NOMO-1 treated with DMSO at 0.1 percent for 48 hours (cell line): ENCODE measurements around the gene CASP9.
A peak's percentile ranks its signal among the peaks of the same experiment; 100 is the strongest.
"Not testable (repeated sequence)": the region's sequence is repeated elsewhere in the genome, so short reads cannot be mapped to it uniquely, and the experiment has no call there.

Source experiments
- DNase-seq: peaks from one replicate; lab custom pipeline; 2025; ENCODE audit not compliant: unreplicated experiment; lab: John Stamatoyannopoulos, UW

Gene CASP9

DNA sequence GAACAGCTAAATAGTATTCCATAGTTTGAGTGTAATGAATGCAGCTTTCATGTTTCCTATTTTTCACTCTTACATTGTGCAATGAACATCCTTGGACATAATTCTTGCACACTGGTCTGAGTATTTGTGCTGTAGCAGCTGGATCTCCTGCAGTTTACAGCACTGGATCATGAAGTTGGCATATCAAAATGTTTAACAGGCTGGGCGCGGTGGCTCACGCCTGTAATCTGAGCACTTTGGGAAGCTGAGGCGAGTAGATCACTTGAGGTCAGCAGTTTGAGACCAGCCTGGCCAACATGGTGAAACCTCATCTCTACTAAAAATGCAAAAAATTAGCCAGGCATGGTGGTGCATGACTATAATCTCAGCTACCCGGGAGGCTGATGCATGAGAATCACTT is 52.9 kb downstream of the CASP9 start:
- DNase-seq, result not testable (repeated sequence)

DNA sequence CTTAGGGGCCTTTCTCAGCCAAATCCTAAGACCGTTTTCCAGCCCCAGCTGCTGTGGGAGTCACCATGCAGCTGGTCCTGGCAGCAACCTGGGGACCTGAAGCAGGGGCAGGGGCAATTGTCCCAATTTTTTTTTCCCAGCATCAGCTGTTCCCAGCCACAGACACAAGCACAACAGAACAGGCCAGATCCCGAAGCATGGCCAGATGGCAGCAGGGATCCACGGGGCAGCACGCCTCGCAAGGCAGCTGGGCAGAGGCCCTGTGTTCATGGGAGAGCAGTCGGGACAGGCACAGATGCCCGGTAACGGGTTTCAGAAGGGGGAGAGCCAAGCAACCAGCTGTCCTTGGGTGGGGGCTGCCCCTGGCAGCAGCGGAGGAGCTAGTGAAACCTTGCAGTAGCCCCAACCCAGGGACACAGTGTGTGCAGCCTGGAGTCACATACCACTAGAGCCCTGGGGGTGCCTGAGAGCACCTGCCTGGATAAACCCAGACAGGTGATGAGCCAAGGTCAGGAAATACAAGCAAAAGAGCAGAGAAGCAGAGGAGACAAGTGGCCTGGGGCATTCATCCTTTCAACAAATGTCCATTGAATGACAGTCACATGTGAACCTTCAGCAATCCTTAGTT is 54.1 kb downstream of the CASP9 start:
- DNase-seq, result not testable (repeated sequence)

DNA sequence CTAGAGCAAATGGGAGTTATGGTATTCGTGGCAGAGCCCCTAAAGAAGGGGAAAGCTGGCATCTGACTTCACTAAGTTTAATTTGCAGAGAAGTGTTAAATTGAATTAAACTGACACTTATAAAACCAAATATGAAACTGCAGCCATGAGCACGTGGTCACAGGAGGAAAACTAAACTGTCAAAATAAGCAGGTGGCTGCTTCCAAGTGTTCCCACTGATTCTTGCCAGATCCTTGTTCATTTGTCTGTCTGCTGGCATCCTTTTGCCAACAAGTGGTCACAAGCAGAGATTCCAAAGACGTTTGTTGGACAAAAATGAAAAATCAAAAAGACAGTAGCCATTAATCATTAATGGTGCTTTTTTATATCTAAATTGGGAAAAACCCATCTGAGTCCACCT is 54.7 kb downstream of the CASP9 start:
- DNase-seq, result no peak

DNA sequence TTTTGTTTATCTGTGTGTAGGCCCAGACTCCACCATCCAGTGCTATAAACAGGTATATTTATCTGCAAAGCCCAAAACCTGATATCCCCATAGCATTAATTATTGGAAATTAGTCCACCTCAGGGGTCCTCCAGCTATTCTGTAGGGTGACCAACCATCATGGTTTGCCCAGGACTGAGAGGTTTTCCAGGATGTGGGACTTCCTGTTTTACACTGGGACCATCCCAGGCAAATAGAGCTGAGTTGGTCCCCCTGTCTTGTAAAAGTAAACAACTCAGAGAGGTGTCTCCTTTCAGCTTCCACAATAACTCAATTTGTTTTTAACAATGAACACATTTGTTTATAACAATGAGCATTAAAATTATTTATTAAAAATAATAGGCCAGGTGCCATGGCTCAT is 55.9 kb downstream of the CASP9 start:
- no peak for DNase-seq

DNA sequence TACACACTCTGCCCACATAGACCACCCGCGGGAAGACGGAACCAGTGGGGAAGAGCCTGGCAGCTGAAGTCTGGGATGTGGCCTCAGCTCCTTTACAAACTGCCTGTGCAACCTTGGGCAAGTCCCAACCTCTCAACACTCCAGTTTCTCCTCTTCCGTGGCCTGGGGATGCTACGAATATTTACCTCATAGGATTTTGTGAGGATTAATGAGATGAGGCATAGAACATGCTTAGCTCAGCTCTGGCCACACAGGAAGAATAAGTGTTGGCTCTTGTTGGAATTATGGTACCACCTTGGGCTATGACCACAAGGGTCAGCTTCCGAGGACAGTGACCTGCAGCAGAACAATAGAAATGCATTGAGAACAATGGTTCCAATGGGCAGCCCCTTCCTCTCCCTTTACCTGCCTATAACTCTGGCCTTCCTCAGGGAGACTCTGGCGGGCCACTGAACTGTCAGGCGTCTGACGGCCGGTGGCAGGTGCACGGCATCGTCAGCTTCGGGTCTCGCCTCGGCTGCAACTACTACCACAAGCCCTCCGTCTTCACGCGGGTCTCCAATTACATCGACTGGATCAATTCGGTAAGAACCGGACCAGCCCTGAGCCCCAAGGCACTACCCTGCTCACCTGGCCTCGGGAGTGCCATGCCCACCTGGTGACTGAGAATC is 56.9 kb downstream of the CASP9 start:
- not testable (repeated sequence) for DNase-seq

DNA sequence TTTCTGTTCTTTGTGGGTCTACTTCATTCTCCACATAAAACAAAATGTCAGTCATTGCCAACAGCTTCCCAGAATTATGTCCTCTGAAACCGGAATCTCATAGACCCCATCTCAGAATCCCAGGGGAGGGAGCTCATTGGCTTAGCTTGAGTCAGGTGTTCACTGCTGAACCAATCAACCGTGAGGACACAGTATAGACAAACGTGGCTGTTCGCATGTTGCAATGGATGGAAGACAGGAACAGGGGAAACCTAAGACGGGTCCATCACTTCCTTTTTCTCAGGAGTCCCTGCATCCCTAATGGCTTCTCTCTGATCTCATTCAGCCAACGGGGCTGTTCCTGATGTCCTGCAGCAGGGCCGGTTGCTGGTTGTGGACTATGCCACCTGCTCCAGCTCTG is 58.3 kb downstream of the CASP9 start:
- DNase-seq, result peak; percentile 20

DNA sequence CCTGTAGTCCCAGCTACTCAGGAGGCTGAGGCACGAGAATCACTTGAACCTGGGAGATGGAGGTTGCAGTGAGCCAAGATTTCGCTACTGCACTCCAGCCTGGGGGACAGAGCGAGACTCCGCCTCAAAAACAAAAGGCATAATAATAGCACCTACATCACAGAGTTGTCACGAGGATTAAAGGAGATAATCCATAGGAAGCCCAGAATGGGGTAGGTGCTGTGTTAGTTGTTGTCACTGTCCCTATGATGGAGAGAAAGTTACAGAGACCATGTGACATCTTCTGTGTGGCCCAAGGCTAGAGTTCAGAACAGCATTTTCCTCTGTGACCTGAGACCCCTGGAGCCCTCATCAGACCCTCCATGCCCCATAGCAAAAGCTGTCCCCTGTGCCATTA is 60.1 kb downstream of the CASP9 start:
- DNase-seq, result not testable (repeated sequence)

DNA sequence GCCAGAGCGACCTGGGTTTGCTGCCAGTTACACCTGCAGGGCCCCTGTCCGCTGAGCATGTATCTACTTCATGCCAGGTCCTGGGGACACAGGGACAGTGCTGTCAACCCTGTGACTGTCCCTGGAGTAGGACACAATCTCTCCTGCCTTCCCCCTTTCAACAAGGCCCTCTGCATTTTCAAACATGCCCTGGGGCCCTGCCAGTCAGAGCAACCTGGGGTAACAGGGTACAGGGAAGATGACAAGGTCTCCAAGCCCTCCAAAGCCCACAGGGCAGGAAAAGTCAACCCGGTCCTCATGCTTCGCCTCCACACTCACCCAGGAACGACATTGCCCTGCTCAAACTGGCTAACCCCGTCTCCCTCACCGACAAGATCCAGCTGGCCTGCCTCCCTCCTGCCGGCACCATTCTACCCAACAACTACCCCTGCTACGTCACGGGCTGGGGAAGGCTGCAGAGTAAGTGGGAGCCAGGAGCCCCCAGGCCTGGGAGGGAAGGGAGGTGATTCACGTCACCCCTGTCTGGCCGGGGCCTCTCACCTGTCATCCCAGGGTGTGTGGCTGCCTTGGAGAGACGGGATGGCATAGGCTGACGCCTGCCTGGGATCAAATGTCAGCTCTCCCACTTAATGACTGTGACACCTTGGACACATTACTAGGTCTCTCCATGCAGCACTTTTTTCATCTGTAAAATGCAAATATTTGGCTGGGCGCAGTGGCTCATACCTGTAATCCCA is 60.8 kb downstream of the CASP9 start:
- DNase-seq, result not testable (repeated sequence)

DNA sequence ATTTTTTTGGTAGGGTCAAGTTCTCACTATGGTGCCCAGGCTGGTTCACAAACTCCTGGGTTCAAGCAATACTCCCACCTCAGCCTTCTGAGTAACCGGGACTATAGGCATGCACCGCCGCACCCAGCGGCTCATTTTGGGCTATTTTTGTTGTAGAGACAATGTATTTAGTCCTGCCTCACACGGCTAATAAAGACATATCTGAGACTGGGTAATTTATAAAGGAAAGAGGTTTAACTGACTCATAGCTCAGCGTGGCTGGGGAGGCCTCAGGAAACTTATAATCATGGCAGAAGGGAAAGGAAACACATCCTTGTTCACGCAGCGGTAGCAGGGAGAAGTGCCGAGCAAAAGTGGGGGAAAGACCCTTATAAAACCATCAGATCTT is 63.3 kb downstream of the CASP9 start:
- DNase-seq, result no peak

DNA sequence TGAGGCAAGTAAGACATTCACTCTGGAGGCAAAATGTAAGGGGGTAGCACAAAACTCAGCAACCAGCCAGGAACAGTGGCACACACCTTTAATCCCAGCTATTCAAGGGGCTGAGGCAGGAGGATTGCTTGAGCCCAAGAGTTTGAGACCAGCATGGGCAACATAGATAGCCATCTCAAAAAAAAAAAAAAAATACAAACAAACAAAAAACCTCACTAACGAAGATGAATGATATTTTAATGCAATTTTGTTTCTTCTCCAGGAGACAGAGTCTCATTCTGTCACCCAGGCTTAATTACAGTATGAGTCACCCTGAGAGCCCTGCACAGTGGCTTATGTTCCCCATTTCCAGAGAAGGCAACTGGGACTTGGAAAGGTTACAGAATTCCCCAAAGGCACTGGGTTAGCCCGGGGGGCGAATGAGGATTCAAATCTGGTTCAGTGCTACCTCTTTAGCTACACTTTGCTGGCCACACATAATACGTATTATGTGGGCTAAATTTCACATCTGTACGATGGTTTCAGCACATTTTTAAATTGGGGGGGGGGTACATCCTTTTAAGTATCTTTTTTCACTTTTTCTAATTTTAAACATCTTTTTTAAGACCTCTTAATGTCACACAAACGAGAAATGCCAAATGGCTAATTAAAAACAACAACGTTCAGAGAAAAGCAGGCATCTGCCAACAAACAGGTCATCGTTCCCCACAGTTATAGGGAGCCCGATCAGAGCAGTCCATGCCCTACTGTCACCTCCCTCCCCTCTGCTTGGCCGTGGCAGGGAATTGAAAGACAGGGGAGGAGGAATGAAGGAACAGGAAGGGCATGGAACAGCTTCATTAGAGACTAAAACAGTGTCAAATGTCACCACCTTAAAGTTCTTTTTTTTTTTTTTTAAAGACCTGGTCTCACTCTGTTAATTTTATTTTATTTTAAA is 64.0 kb downstream of the CASP9 start:
- peak; percentile 44 for DNase-seq

DNA sequence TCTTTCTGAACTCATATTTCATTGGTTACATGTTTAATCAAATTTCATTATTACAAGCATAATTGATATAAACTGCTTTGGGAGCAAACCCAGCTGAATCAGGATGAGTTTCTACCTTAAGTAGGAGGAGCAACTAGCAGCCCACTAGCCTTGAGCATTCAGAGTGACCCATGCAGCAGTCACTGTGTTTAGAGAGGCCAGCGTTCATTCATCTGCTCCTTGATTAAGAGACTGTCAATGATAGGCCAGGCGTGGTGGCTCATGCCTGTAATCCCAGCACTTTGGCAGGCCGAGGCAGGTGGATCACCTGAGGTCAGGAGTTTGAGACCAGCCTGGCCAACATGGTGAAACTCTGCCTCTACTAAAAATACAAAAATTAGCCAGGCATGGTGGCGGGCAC is 65.6 kb downstream of the CASP9 start:
- DNase-seq, result not testable (repeated sequence)

DNA sequence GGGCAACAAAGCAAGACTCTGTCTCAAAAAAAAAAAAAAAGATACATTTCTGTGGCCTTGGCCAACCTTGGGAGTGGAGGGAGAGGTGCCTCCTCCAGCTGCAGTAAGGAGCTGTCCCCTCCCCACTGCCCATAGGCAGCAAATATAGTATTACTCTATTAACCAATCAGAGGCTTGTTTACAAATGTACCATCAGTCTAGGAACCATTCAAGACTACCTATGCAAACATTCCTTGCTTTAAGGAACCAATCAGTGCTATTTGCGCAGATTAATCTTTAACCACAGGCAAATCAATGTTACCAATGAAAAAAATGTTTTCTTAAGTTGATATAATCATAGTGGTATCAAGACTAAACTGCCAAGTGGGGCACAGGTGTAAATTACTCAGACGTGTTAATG is 66.4 kb downstream of the CASP9 start:
- no peak for DNase-seq

DNA sequence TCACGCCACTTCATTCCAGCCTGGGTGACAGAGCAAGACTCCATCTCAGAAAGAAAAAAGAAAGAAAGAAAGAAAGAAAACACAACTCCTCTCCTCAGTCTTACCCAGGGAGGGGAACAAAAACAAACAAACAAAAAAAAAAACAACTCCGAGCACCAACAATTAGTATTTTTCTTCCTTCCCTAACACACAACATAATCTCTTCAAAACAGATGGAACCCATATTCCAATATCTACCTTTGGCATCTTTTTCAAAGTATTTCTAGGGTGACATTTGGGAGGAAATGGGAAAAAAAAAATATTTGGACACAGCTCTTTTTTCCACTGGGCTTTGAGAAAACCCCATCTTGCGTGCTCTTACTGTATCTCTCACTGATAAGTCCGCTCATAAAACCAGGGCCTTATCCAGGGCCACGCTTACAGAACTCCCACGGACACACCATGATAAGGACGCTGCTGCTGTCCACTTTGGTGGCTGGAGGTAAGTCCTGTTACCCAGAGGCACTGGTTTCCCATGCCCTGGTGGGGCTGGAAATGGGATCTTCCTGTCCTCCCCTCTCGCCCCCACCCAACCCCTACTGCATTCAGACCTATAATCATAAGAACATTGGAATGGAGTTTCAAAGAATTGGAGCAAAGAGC is 67.6 kb downstream of the CASP9 start, which contains the start of gene CELA2A:
Gene CELA2A (plus strand): TSS at position 420 of the 642 bp plus-strand sequence. CDS start 22 bp downstream, at position 442.
- DNase-seq, result no peak

DNA sequence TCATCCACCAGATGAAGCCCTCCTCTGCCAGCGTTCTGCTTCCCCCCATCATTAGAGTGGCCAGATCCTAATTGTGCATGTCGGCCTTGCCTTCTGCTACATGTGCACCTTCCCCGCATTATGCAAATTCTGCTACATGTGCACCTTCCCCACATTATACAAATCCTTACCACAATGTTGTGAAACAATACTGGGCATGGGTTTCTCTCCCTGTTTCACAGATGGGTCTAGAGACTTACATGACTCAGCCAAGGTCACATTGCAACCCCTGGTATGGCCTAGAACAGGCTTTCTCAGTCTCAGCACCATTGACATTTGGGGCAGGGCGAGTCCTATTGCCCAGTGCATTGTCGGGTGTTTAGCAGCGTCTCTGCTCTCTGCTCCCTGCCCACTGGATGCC is 68.5 kb downstream of the CASP9 start:
- DNase-seq, result peak; percentile 62

DNA sequence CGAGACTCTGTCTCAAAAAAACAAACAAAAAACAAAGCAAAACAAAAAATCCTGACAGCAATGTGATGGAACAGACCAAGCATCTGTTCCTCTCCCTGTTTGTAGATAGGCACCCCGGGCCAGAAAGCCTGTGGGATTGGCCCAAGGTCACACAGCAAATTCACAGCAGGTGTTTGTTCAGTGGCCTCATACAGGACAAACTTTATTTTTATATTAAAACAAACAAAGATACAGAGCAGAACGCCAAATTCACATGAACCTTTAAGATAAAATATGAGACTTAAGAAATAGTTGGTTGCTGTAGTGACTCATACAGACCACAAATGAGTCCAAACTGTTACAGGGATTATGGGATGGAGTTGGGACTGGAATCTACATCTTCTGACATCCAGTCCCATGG is 69.8 kb downstream of the CASP9 start:
- peak; percentile 7 for DNase-seq

DNA sequence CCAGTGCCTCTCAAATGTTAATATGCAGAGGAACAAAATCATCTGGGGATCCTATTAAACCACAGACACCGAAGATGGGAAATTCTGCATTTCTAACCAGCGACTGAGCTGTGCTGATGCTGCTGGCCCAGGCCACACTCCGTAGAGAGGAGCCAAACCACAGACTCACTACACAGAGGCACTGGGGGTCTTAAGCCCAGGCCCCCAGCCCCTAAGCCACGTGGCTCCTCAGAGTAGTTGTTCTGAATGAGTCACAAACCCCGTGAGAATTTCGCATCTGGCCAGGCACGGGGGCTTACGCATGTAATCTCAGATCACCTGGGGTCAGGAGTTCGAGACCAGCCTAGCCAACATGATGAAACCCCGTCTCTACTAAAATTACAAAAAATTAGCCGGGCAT is 70.3 kb downstream of the CASP9 start:
- no peak for DNase-seq

DNA sequence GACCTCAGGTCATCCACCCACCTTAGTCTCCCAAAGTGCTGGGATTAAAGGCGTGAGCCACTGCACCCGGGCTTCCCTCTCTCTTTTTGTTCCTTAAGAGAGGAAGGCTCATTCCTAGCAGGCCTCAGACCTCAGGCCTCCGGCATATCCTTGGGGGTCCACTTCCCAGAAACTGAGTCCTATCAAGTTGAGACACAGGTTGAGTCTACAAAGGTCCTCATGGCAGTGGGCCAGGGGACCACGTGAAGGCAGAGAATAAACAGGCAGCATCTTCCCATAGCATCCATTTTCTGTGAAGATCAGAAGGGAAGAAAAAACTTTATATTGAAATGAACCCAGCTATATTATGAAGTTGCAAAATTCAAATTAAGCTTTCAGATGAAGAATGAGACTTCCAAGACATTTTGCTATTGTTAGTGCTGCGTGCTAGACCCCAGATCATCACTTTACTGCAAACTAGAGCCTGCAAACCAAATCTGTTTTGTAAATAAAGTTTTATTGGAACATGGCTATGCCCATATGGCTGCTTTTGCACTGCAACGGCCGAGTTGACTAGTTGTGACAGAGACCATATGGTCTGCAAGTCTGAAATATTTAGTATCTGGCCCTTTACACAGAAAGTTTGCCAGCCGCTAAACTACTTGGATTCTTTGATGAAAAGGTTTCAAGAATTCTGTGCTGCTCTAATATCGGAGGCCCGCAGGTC is 71.0 kb downstream of the CASP9 start:
- DNase-seq, result no peak

DNA sequence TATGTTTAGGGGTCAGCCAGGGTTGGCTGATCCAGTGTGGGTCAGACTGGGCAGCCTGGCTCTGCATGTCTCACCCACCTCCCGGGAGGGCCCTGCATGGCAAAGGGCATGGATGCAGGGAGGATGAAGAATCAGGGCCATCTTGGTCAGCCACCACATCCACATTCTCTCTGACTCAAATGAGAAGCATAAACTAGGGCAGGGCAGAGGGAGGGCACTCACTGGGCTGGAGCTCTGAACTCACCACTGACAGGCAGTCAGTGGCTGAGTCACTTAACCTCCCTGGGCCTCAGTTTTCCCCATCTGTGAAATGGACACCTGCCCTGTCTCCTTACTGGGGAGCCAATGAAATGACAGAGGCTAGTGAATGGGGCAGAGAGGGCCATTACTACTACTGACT is 71.8 kb downstream of the CASP9 start:
- no peak for DNase-seq

DNA sequence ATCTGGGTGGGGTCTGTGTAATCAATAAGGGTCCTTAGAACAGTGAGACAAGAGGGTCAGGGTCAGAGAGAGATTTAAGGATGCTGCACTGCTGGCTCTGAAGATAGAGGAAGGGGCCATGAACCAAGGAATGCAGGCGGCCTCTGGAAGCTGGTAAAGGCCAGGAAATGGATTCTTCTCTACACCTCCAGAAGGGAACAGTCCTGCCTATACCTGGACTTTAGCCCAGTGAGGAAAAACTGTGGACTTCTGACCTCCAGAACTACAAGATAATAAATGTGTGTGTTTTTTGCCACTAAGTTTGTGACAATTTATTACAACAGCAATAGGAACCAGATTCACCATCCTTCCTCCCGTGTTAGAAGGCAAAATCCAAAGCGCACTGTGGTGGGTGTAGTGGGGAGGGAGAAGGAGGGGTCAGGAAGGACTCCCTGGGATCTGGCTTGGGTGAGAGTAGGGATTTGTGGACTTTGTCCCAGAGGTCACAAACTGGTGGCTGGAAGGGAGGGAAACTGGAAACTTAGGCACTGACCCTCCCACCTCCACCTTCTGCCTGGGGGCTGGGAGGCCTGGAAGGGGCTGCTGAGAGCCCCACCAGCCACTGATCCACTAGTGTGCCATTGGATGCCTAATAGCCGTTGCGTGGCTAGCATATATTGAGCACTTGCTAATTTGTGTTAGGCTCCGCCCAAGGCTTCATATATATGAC is 72.8 kb downstream of the CASP9 start:
- no peak for DNase-seq
